EH (cell line): ENCODE measurements around the gene ANKS3.
"Not testable (repeated sequence)": the region's sequence is repeated elsewhere in the genome, so short reads cannot be mapped to it uniquely, and the experiment has no call there.

Source experiments
- DNase-seq: peaks from one replicate; pipeline ENCODE4 v3.0.0-alpha.2; 2015; ENCODE audit warnings: low read depth

Gene ANKS3

DNA sequence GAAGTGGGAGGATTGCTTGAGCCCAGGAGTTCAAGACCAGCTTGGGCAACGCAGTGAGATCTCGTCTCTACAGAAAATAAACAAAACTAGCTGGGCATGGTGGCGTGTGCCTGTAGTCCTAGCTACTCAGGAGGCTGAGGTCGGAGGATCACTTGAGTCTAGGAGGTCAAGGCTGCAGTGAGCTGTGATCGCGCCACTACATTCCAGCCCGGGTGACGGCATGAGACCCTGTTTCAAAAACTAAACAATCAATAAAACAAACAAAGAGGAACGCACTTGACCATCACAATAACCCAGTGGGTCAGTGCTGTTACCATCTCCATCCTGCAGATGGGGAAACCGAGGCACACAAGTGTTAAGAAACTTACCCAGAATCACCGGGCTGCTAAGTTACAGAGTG is 19.2 kb upstream of the ANKS3 start:
- DNase-seq, result no peak

DNA sequence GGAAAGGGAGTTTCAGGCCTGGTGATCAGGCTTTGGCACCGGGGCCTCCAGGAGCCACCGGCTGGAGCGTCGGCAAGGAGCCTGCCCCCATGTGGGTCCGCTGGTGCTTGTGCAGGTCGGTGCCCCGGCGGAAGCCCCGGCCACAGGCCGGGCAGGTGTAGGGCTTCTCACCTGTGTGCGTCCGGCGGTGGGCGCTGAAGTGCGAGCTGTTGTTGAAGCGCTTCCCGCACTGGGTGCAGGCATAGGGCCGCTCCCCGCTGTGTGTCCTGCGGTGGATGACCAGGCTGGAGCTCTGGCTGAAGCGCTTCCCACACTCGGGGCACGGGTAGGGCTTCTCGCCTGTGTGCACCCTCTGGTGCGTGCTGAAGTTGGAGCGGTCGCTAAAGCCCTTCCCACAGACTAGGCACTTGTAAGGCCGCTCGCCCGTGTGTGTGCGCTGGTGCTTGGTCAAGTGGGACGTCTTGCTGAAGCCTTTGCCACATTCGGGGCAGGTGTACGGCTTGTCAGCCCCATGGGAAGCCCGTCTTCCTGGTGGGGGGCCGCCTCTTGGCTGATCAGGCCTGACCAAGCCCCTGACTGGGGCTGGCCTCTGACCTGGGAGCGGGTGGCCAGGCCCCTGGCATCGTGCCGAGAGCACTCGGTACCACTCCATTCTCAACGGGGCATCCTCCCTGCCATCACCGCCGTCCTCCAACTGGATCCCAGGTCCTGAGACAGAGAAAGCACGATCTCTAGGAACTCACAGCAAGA is 18.5 kb upstream of the ANKS3 start:
- DNase-seq, result no peak

DNA sequence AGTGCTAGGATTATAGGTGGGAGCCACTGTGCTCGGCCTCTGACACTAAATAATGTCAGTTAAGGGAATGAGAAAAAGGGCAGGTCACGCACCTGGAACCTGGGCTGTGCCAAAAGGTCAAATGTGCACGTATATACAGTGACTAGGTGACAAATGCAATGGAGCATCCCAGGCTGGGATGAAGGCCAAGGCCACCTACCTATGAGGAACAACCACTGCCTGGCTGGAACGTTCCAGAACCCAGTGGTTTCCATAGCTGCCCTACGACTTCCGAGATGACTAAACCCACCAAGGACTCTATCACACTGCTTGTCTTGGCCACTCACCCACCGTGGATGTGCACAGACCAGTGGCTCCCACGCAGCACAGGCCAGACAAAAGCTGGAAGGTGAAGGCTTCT is 16.8 kb upstream of the ANKS3 start:
- DNase-seq, result no peak

DNA sequence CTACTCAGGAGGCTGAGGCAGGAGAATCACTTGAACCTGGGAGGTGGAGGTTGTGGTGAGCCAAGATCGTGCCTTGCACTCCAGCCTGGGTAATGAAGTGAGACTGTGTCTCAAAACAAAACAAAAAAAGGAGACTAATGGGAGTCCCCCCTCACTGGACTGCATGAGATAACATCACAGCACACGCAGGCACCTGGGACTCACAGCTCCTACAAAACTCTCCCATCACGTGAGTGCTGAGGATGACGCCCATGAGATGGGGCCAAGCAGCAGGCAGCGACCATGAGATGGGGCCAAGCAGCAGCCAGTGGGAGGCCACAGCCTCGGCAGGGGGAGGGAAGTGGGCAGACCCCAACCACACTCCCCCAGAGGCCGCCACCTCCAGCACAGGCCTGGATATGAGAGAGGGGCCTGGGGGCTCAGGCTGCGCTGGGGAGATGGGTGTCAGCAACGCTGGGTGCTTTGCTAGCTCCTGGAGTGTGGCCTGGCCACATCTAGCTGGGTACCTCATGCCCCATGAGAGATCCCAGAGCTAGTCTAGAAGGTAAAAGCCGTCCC is 15.7 kb upstream of the ANKS3 start:
- no peak for DNase-seq

DNA sequence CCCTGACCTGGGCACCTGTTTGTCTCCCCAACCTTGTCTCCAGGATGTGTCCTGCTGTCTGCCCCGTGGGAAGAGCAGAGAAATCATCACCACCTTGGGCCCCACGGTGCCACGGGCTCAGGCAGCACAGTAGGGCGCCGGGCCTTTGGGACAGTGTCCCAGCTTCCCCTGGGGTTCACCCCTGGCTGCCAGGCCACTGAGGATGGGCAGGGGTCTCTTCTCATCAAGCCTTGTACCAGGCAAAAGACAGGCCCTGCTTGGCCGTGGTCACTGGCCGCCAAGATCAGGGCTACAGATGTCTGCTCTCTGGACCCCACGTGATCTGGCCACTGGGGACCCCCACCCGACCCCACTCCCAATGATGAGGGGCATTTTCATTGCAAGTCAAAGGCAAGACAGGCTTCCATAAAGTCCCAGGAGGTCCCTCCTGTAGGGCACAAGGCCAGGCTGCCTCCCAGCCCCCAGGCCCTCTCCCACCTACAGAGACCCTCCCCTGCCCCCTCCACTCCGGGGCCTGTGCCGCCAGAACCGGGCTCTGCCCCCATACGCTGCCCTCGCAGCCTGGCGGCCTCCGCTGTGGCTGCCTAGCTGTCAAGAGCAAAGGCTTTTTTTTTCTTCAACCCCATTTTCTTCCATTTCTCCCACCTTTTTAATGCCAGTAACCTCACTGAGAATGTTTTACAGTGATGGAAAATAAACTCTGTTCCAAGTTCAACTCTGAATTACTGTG is 14.8 kb upstream of the ANKS3 start:
- DNase-seq, result no peak

DNA sequence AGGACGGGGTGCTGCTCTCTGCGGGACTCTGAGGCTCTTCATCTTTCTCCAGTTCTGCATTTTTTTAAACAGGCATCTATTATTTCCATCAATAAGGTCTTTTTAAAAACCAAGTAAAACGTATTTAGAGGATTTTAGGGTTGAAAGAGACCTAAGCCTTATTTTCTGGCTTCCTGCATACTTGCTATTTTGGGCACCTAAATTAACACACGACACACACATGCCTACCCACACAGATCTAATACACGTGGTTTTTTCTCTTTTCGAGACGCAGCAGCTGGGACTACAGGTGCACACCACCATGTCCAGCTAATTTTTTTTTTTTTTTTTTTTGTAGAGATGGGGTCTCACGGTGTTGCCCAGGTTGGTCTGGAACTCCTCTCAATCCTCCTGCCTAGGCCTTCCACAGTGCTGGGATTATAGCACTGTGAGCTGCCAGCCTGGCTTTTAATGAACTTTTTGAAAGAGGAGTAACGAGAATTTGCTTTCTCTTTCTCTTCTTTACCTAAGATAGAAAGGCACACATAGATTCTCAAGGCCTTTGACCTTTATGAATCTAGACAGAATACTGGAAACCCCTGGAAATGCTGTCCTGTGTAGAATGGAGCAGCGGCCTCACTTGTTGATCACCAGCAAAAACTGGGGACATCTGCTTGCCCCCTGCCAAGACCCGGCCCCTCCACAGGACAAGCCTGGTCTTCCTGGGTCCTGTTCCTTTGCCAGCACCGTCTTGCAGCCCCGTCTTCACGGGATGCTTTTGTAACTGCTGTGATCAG is 14.0 kb upstream of the ANKS3 start:
- DNase-seq, result no peak

DNA sequence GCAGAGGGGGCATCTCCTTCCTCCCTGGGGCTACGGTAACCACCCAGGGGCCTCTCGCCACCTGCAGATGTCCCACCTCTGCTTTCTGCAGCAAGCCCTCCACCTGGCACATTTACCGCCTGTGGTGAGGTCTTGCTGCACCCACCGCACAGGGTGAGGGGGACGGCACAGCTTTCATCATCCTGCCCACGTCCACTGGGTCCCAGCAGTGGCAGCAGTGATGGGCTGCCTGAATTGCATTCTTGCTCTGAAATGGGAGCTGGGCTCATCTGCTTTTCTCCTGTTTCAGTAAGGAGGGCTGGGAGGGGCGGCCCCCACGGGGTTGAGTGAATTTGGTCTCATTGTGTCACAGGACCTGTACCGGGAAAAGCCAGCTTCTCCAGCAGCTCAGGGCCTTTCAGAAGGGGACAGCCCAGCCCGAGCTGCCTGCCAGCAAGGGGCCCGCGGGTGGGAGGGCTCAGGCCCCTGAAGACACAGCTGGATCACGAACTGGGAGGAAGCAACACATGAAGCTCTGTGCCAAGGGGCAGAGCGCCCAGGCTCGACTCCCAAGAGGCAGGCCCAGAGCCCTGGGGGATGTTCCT is 13.0 kb upstream of the ANKS3 start:
- no peak for DNase-seq

DNA sequence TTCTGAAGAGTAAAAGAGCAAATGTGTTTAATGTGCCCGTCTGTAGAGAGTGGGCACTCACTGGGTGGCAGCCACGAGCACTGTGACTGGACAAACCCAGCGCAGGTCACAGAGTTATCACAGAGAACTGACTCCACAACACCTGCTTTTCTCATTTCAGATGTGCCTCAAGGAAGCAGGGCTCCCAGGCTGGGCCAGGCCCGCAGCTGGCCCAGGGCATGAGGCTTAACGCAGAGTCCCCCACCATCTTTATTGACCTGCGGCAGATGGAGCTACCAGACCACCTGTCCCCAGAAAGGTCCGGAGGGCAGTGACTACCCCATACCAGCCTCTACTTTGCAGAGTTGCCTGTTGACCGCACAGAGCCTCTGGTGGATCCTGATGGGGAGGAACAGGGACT is 12.1 kb upstream of the ANKS3 start:
- no peak for DNase-seq

DNA sequence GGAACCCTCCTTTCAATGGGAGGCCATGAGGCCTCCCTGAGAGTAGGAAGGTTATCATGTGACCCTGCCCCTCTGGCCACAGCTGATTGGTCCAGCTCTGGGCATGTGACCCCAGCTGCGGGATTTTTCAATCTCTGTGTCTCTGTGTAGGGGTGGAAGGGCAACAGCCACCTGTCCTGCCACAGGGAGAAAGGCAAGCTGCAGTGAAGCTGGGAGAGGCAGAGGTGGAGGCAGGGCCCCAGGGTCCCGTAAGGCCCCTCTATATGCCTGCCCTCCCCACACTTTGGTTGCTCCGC is 11.2 kb upstream of the ANKS3 start:
- DNase-seq, result no peak

DNA sequence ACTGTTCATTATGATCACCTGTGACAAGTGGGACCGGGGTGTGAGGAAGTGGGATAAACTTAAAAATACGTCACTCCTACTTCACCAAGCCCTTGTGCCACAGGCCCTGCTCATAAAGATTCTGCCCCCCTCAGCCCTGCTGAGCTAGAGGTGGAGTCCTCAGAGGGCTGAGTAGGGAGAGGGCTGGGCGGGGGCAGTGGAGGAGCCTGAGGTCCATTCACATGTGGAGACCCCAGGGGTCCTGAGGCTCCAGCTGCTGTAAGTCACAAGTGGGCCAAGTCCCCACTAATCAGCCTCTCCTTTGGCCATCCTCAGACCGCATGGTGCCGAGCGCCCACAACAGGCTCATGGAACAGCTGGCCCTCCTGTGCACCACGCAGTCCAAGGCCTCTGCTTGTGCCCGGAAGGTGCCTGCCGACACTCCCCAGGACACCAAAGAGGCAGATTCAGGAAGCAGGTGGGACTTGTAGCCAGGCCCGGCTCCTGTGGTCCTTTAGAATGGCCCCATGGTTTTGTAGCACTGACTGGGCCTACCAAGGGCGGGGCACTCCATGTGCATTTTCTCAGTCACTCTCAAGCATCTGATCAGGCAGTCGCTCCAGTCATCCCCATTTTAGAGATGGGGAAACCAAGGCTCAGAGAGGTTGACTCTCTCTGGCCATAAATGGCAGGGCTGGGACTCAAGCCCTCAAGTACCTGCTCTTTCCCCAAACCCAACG is 10.6 kb upstream of the ANKS3 start:
- no peak for DNase-seq

DNA sequence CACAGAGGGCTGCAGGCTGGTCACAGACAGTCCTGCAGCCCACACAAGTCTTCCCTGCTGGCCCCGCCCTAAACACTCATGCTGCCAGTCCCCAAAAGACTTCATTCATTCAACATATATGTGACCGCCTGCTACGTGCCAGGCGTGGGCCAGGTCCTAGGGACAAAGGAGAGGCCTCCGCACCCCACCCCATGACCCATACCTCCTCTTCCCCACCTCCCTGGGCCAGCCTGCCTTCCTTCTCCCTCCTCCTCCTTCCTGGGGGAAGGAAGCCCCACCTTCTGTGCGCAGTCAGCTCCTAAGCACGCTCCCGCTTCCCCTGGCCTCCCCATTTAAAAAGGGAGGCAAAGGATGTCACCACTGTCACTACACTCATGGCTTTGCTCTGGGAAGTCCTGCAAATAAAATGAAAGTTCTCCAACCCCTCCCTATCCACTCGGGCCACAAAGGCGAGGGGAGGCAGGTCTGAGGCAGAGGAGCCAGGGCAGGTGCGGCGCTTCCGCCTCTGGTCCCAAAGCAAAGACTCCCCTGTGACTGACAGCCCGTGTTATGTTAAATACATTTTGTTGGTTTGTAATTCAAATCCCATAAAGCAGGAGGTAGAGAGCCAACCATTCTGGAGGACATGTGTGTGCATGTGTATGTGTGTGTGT is 9.3 kb upstream of the ANKS3 start:
- peak; percentile 23 for DNase-seq

DNA sequence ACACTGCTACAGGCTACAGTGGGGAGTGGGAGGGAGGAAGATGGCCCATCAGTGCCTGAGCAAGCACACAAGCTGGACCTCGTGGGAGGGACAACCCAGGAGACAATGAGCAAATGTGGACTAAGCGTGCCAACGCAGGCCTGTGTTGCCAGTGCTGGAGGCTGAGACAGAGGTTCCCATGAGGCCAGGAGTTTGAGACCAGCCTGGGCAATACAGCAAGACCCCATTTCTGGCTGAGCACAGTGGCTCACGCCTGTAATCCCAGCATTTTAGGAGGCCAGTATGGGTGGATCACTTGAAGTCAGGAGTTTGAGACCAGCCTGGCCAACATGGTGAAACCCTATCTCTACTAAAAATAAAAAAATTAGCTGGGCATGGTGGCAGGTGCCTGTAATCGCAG is 4.3 kb upstream of the ANKS3 start:
- not testable (repeated sequence) for DNase-seq

DNA sequence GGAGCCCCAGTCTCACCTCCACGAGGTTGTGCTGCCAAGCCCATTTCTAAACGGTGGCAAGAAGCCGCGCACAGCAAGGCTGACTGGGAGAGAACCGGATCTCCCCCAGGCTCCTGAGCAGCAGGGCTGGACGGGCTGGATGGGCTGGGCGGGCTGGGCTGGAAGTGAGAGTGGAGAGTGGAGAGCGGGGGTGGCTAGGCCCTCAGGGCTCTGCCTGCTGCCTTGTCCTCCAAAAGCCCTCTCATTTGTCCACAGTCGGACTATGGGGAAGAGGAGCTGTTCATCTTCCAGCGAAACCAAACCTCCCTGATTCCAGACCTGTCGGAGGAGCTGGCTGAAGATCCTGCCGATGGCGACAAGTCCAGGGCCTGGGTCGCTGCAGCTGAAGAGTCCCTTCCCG is 3.5 kb upstream of the ANKS3 start:
- no peak for DNase-seq

DNA sequence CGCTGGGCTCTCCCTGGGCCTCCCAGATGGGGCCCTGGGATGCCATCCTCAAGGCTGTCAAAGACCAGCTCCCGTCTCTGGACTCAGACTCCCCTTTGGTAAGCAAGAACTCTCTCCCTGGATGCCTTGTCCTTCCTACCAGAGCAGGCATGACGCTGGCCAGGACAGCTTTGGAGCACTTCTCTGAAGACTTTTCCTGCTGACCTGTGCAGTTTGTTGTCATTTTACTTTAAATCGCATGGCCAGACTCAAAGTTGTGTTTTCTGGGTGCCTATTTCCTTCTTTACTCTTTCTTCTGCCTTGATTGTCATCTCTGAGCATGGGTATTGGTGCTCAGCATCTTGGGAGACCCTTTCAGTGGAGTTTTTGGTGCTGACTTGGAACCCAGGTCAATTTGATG is 2.5 kb upstream of the ANKS3 start:
- DNase-seq, result no peak

DNA sequence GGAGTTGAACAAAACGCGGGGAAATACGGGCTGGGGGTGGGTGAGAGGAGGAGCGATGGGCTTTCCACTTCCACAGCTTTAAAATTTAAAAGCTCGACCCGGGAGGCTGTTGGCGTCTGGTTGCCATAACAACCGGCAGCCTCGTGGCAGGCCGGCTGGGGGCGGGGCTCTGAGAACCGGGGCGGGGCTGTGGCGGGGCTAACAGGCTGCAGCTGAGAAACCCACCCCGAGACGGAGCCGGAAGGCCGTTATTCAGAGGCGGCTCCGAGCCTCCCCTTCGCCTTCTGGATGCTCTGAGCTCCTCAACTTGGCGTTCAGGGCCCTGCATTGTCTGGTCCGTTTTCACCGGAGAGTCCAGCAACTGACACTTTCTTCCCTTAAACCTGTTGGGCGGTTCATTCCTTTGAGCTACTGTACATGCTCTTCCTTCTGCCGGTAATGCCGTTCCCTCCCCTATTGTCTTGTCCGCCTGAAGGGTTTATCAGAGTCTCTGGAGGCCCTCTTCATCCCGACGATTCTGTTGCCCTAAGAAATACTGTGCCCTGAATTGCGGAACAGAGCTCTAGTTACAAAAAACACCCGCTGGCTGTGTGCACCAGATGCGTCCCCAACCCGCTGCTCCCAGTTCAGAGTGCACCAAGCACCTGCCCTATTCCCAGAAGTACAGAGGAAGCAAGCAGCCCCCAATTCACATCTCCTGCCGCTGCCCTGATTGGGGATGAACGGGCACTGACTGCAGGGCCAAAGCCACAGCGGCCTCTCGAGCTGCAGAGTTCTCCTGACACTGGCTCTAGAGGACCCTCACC is 862 bp upstream of the ANKS3 start:
- DNase-seq, result peak; percentile 88

DNA sequence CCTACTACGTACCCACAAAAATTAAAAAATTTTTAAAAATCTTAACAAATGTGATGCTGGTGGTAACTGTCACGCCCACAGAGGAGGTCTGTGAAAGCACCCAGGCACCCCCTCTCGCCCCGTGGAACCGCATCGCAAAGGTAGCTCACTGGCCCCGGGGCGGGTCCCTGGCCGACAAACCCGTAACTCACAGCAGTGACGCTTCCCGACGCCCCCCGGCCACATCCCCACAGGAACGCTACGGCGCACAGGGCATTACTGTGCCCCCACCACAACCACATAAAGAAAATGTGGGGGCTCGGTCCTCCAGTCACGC is 366 bp downstream of the ANKS3 start:
- DNase-seq, result no peak

DNA sequence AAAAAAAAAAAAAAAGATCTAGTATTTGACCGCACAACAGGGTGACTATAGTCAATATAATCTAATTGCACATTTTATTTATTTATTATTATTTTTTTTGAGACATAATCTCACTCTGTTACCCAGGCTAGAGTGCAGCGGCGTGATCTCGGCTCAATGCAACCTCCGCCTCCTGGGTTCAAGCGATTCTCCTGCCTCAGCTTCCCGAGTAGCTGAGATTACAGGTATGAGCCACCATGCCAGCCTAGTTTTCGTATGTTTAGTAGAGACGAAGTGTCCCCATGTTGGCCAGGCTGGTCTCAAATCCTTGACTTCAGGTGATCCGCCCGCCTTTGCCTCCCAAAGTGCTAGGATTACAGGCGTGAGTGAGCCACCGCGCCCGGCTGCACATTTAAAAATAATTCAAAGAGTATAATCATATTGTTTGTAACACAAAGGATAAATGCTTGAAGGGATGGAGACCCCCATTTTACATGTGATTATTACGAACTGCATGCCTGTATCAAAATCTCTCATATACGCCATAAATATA is 794 bp downstream of the ANKS3 start:
- DNase-seq, result no peak

DNA sequence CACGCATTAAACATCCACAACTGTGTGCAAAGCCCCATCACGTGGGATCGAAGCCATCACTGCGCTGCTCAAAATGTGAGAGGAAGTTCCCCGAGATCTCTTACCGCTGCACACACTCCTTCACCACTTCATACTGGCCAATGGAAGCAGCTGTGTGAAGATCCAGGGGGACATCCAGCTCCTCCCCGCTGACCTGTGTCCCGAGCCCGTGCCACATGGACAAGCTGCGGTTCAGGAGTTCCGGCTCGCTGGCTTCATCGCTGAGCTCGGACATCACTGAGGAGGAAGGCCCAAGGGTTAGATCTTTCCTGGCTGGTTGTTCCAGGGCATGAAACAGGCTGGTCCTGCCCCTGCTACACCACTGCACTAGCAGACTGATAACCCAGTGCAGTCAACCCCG is 4.2 kb downstream of the ANKS3 start:
- DNase-seq, result no peak

DNA sequence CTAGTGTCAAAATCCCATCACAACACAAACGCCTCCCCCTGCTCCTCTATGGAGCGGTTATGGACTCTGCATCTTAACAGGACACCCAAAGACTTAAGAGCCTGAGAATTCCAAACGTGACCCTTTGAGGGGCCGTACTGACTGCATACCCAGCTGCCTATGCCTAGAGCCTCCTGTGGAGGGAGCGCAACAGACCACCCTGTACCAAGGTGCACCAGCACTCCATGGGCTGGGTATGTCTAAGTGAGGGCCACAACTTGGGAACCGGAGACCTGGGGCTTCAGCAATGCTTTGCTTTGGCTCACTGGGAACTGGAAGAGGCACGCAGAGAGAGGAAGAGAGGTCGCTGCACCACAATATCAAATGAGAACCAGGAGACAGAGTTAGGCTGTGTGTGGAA is 5.4 kb downstream of the ANKS3 start:
- DNase-seq, result no peak

DNA sequence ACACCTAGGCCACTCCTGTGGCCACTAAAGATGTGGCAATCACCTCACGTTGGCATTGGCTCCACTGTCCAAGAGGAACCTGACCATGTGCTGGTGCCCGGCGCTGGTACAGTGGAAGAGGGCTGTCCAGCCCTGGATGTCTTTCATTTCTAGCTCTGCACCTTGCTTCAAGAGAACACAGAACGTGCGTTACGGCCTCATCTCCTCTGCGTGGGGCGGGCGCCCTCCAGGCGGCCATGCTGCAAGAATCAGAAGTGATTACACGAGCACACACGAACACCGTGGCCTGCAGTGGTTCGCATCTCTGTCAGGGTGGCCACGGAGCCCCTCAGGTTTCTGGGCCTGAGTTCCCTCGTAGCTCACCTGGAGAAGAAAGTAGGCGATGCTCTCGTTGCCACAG is 7.5 kb downstream of the ANKS3 start:
- DNase-seq, result no peak
